Activated CD8-positive, alpha-beta memory T cell treated with anti-CD3 and anti-CD28 coated beads, Interleukin-2, amount 50 U/mL, for 1 hour (primary cell): ENCODE measurements around the gene COPB1.

Experiments
- DNase-seq: peaks from one replicate; pipeline ENCODE4 v3.0.0-alpha.2; 2020; ENCODE audit errors: extremely low read depth

The COPB1 gene

GRCh38 chr11:14425621-14426020 is 74.0 kb downstream of the COPB1 start:
- no peak for DNase-seq

GRCh38 chr11:14424096-14424495 is 75.5 kb downstream of the COPB1 start:
- no peak for DNase-seq

GRCh38 chr11:14423633-14424032 is 76.0 kb downstream of the COPB1 start:
- no peak for DNase-seq

- no peak for DNase-seq
Observed at GRCh38 chr11:14422814-14423182, 76.8 kb downstream of the COPB1 start.

- DNase-seq: no peak
Observed at GRCh38 chr11:14422052-14422813, 77.4 kb downstream of the COPB1 start.

GRCh38 chr11:14420223-14420622 is 79.4 kb downstream of the COPB1 start:
- DNase-seq: no peak

GRCh38 chr11:14418801-14419417 is 80.7 kb downstream of the COPB1 start:
- no peak for DNase-seq

GRCh38 chr11:14417617-14418374 is 81.8 kb downstream of the COPB1 start:
- DNase-seq: no peak

GRCh38 chr11:14417186-14417585 is 82.4 kb downstream of the COPB1 start:
- no peak for DNase-seq

- DNase-seq: peak; percentile 56
Observed at GRCh38 chr11:14414470-14415461, 84.8 kb downstream of the COPB1 start.

GRCh38 chr11:14413307-14414069 is 86.1 kb downstream of the COPB1 start:
- DNase-seq: no peak

GRCh38 chr11:14411818-14412217 is 87.8 kb downstream of the COPB1 start:
- DNase-seq: no peak

GRCh38 chr11:14409891-14410290 is 89.7 kb downstream of the COPB1 start:
- DNase-seq: no peak

- DNase-seq: no peak
Observed at GRCh38 chr11:14408612-14409011, 91.0 kb downstream of the COPB1 start.
